HG03139 (cell line): Measurements from ENCODE around the gene PTPN1.
"Not testable (repeated sequence)": the region's sequence is repeated elsewhere in the genome, so short reads cannot be mapped to it uniquely, and the experiment has no call there.

Experiments
- ATAC-seq: cut with Tn5 transposase; IDR thresholded peaks from one replicate; pipeline ENCODE4 v1.9.1; 2021; ENCODE audit not compliant: unreplicated experiment

The PTPN1 gene

DNA sequence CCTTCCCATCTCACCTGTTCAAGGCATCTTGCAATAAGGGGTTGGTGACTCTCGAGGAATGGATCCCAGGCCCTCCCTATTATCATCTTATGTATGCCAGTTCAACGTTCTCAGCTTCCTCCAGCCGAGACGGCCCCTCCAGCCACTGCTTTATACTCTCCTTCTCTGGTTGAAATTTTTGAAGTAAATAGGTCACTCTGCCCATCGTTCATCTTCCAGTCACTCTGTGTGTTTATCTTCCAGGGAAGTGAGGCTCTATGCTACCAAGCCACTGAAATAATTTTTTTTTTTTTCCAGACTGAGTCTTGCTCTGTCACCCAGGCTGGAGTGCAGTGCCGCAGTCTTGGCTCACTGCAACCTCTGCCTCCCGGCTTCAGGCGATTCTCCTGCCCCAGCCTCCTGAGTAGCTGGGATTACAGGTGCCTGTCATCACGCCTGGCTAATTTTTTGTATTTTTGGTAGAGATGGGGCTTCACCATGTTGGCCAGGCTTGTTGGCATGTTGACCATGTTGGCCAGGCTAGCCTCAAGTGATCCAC, 17.0 kb downstream of the PTPN1 start:
- ATAC-seq, result no peak

DNA sequence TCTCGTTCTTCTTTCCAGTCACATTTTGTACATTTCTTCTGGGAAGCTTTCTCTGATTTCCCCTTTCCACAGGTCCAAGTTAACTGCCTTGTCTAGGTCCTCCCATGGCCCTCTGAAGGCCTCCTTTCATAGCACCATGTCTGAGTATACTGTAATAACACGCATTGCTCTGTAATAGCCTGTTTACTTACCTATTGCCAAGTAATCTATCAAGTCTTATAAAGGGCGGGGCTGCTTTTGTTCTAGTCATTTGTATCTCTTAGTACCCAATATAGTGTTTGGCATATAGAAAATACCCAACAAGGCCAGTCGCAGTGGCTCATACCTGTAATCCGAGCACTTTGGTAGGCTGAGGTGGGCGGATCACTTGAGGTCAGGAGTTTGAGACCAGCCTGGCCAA, 17.9 kb downstream of the PTPN1 start:
- ATAC-seq, result no peak

DNA sequence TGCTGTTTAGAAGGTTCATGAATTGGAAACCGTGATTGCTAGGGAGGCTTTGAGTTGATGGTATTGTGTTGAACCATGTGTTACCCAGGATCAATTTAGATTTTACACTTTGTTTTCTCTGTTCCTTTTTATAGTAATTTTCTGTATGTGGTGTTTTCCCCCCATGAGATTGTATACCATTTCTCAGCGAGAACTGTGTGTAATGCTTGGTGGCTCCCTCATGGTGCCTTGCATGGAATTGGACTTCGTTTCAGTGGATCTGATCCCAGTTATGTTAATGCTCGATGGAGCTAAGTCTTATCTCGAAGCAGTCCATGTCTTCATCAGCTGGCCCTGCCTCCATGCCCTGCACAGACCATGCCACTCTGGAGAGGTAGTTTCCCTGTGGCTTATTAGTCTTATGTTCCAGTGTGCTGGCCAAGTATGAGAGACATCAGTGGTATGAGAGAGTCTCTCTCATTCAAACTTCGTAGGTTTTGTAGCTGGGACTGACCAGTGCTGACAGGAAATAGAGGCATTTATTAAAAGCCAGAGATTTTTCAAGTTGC, 18.7 kb downstream of the PTPN1 start:
- ATAC-seq, result no peak

GRCh38 chr20:50532221-50532620, 22.0 kb downstream of the PTPN1 start:
- ATAC-seq, result no peak

GRCh38 chr20:50533061-50533460, 22.9 kb downstream of the PTPN1 start:
- ATAC-seq, result no peak

DNA sequence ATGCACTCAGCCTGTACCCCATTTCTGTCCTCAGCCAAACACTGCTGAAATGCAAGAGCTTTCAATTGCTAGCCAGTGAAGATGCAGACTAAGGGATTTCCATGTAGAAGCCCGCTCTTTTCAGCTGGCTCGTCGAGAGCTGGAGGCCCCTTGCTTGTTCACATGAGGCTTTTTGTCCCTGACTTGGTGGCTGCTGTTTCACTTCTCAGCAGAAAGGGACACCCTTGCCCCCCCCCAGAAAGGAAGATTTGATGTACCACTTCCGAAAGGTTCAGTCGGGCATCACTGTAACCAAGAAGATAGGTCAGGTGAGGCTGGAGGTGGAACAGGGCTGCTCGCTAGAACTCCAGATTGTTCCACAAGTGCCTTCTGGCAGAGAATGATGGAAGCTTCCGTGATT, 23.3 kb downstream of the PTPN1 start:
- ATAC-seq, result no peak

- ATAC-seq, result no peak
These were observed 24.4 kb downstream of the PTPN1 start for GRCh38 chr20:50534567-50534966.

GRCh38 chr20:50535162-50535561, 25.0 kb downstream of the PTPN1 start:
- no peak for ATAC-seq

- no peak for ATAC-seq
These were observed 26.1 kb downstream of the PTPN1 start for GRCh38 chr20:50536333-50536732.

- no peak for ATAC-seq
These were observed 27.5 kb downstream of the PTPN1 start for GRCh38 chr20:50537546-50538201.

DNA sequence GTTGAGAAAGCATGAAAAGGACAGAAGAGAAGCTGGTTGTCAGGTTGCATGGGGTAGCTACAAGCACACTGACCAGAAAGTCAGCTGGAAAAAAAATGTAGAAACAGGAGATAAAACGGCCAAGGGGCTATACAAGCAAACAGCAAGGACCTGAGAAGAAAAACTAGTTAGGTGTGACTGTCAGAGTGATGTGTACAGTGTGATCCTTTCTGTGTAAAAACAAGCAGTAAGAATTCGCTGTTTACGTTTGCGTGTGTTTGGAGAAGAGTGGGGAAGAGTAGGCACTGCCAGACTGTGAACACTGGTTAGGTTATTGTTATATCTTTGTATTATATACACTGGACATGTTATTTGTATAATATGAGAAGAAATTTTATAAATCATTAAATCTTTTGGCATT, 28.1 kb downstream of the PTPN1 start:
- ATAC-seq, result no peak

DNA sequence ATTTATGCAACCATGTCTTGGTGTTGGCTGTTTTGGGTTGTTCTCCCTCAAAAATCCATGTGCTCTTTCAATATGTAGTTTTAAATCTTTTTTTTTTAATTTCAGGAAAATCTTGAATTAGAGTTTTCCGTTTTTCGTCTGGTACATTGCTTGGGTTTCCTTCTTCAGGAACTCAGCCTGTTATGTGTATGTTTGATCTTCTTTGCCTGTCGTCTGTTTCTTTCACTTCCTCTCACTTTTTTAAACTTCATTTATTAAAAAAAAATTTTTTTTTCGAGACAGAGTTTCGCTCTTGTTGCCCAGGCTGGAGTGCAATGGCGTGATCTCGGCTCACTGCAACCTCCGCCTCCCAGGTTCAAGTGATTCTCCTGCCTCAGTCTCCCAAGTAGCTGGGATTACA, 29.6 kb downstream of the PTPN1 start:
- not testable (repeated sequence) for ATAC-seq

DNA sequence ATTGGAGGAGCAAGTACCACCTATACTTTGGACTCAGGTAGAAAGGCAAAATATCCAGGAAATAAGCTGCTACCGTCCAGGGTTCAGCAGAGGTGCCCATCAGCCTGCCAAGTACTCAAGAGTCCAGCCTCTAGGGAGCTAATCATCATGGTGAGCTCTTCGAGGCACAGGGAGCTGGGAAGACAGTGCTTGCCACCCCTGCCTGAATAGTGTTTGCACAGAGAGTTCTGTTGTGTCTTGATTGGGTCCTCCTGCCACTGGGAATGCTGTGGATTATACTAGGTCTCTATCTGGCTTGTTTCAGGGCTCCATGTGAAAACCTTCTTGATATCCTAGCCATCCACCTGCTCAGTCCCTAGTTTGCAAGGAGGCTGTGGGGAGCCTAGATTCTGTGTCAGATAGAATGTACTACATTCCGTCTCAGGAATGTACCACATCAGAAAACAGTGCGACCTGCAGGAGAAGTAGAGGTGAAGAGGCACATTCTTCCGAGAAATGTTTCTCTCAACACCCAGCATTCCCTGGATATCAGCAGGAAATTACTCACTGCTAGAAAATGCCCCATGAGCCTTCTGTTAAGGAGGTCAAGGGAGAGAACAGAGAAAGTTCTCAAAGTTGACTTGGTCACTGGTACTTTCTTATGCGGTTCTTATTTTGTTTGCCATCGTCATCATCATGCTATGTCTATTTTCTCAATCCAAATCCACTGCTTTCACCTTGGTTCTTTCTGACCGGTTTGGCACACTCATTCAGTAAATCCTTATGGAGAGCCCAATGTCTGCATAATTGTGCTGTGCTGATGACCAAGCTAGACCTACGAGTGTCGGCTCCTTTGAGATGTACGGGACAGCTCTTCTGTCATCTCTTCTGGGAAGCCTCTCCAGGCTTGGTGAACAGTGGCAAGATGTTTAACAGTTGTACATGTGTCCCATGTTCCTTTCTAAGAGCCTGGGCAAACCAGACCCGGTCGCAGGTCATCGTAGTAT, 30.7 kb downstream of the PTPN1 start:
- no peak for ATAC-seq

DNA sequence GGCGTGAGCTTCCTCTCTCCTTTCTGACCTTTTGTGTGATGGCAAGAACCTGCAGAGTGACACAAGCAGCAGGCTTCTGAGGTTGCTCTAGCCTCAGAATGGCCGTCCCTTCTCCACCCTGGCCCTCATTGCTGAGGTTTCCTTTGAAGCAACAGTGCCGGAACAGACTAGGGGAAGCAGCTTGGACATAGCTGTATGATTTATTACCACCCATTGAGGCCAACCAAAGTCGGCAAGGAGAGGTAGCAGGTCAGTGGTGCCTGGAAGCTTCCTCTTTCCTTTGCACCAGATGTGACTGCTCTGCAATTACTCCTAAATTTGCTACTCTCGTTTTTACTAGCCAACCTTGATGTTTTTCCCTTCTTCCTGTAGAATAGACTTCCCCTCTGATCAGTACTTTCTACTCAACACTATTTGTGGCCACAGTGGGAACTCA, 31.4 kb downstream of the PTPN1 start:
- ATAC-seq, result peak; percentile 59

GRCh38 chr20:50543326-50543725, 33.1 kb downstream of the PTPN1 start:
- ATAC-seq, result no peak

- ATAC-seq, result no peak
These were observed 34.9 kb downstream of the PTPN1 start for GRCh38 chr20:50545126-50545525.

GRCh38 chr20:50546729-50547314, 36.6 kb downstream of the PTPN1 start:
- ATAC-seq, result no peak

DNA sequence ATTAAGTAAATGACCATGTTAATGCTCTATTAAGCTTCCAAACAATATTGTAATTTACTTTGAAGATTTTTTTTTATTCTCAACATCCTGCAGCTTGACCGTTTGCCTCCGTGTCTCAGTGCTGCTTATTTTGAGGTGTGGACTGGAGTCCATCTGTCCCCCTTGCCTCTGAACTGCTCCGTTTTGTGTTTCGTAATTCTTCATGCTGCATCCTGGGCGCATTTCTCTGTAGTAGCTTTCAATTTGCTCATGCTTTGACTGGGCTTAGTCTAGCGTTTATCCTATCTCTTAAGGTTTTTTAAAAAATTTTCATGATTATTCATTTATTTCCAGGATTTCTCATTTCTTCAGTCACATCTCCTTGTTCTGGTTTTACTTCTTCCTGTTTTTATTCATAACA, 37.8 kb downstream of the PTPN1 start:
- no peak for ATAC-seq

- no peak for ATAC-seq
These were observed 38.2 kb downstream of the PTPN1 start for GRCh38 chr20:50548396-50548795.

GRCh38 chr20:50550531-50550930, 40.3 kb downstream of the PTPN1 start:
- no peak for ATAC-seq

DNA sequence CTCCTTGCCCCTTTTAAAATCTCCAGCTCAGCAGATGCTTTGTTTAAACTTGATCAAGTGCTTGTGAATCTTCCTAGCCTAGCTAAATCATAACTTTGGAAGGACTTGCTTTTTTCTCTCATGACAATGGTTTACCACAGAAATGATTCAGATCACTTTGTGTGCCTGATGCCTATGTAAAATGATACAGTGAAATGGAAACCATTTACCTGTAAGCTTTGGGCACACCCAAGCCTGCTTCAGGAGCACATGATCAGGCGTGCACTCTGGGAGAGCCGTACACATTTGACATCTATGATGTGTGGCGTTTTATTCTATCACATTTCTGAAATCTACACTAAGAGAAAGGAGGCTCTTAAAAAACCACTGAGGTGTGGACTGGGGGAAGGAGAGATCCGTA, 41.1 kb downstream of the PTPN1 start:
- ATAC-seq, result no peak
